ENCODE data around the gene SLC12A8. TPM values are rescaled to one million over a fixed set of nuclear protein-coding genes. Genes with fewer than 3 reads are reported as not detected.

SLC12A8 gene
- total RNA-seq, 1 donor from 2014 or later = 11.8 TPM

DNA sequence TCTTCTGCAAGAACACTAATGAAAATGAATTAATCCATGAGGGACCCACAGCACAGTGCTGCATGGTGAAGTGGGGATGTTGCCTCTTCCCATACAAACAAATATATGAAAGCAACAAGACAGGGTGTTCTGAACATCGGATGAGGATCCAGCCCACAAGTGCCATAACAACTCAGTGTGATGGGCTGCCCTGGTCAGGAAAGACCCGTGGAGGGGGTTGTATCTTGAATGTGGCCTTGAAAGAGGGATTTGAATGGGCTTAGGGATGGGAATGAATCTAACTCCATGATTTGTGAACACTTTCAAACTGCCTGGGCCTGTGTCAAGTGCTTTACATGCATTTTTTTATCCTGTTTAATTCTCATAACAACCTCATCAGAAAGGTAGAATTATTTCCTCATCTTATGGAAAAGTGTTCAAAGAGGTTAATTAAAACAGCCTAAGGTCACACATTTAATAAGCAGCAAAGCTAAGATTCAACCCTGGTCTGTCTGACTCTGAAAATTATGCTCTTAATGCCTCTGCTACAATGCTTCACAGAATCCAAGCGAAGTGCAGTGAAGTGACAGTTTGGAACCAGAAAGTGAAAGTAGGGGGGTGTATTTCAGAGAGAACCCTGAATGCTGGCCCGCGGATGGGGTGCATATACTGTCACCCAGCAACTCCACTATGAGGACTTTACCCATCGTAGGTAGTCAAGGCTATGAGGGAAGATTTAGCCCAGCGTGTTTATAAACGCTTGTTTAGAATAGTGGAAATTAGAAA lies 91.1 kb downstream of the SLC12A8 start:
- peaks cover 36% of the 10 kb centered on the region for H3K4me1 ChIP-seq
- intact Hi-C loops (cut with DNase I) = no loop called here
- TF ChIP-seq, protein P1, sequence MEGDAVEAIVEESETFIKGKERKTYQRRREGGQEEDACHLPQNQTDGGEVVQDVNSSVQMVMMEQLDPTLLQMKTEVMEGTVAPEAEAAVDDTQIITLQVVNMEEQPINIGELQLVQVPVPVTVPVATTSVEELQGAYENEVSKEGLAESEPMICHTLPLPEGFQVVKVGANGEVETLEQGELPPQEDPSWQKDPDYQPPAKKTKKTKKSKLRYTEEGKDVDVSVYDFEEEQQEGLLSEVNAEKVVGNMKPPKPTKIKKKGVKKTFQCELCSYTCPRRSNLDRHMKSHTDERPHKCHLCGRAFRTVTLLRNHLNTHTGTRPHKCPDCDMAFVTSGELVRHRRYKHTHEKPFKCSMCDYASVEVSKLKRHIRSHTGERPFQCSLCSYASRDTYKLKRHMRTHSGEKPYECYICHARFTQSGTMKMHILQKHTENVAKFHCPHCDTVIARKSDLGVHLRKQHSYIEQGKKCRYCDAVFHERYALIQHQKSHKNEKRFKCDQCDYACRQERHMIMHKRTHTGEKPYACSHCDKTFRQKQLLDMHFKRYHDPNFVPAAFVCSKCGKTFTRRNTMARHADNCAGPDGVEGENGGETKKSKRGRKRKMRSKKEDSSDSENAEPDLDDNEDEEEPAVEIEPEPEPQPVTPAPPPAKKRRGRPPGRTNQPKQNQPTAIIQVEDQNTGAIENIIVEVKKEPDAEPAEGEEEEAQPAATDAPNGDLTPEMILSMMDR (IDR thresholded peaks at IDR 0.05) = no peak
- H3K4me3 ChIP-seq = no peak overlapping the region
- no peaks in the 10 kb centered on the region for H3K9me3 ChIP-seq
- no peaks in the 10 kb centered on the region for H3K36me3 ChIP-seq
- no peaks in the 10 kb centered on the region for H3K27me3 ChIP-seq
- H3K27ac ChIP-seq = no peak overlapping the region
- no peak for DNase-seq
- ATAC-seq = no peak

DNA sequence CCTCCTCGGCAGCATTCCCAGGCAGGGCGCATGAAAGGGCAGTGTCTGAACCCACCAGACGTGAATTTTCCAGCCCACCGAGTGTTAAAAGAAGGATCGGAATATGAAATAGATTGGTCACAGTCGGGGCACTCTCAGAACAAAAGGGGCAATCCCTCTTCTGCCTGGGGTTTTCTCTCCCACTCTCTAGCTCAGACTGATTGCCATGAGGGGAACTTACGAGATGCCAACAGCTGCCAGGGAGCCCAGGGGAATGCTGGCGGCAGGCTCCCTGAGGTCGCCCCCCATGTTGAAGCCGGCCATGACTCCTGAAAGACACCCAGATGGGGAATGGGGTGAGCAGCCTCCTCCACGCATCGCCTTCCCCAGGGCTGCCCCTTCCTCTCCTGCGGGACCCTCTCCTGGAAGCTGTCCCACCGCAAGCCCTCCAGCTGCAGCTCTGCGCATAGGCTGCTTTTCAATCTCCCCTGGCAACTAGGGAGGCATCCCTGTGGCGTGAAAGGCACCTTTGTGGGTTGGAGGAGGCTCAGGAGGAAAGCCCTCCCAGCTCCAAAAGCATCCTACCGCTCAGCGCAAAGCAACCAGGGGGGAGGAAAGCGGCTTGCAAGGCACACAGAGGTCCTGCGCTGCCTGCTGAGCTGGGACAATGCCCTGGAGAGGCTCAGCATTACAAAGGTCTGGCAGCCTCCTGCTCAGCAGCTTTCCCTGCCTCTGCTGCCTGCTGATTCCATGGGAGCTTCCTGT lies 92.0 kb downstream of the SLC12A8 start:
- intact Hi-C loops (cut with DNase I) = no loop called here
- Histone ChIP-seq H3K27ac (no peak overlapping the region), H3K4me3 (no peak overlapping the region), H3K27me3 (no peaks in the 10 kb centered on the region), H3K9me3 (no peaks in the 10 kb centered on the region), H3K36me3 (no peaks in the 10 kb centered on the region), H3K4me1 (peaks cover 45% of the 10 kb centered on the region)
- TF ChIP-seq, protein P1 (IDR thresholded peaks at IDR 0.05) = no peak
- ATAC-seq (no peak), DNase-seq (no peak)

- Histone ChIP-seq H3K36me3 (no peaks in the 10 kb centered on the region), H3K4me3 (no peak overlapping the region), H3K9me3 (no peaks in the 10 kb centered on the region), H3K27me3 (no peaks in the 10 kb centered on the region), H3K27ac (peak overlapping the region; percentile 43), H3K4me1 (peaks cover 50% of the 10 kb centered on the region)
- DNase-seq = no peak
- TF ChIP-seq, protein P1 (IDR thresholded peaks at IDR 0.05) = no peak
- intact Hi-C loops (cut with DNase I) = no loop called here
- ATAC-seq = peak; percentile 27
These were observed 92.7 kb downstream of the SLC12A8 start for GRCh38 chr3:125119752-125120378.

DNA sequence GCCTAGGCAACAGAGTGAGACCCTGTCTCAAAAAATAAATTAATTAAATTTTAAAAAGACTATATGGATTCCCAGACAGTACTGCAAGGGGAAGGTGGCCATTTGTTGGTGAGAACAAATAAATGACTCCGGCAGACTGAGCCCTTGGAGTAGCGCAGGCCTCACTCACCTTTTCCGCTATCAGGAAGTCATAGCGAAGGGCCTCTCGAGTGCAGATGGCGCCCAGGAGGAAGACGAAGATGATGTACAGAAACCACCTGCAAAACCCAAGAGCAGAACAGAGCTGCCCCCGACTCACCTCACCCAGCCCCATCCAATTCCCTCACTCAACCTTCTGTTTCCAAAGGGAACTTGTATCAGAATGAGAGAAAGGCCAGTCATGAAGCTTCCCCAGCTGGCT lies 93.9 kb downstream of the SLC12A8 start:
- H3K36me3 ChIP-seq = no peaks in the 10 kb centered on the region
- intact Hi-C loops (cut with DNase I) = no loop called here
- no peak overlapping the region for H3K4me3 ChIP-seq
- no peak for DNase-seq
- H3K27me3 ChIP-seq = no peaks in the 10 kb centered on the region
- TF ChIP-seq, protein P1 (IDR thresholded peaks at IDR 0.05) = no peak
- no peak for ATAC-seq
- H3K4me1 ChIP-seq = peaks cover 50% of the 10 kb centered on the region
- no peak overlapping the region for H3K27ac ChIP-seq
- H3K9me3 ChIP-seq = no peaks in the 10 kb centered on the region

DNA sequence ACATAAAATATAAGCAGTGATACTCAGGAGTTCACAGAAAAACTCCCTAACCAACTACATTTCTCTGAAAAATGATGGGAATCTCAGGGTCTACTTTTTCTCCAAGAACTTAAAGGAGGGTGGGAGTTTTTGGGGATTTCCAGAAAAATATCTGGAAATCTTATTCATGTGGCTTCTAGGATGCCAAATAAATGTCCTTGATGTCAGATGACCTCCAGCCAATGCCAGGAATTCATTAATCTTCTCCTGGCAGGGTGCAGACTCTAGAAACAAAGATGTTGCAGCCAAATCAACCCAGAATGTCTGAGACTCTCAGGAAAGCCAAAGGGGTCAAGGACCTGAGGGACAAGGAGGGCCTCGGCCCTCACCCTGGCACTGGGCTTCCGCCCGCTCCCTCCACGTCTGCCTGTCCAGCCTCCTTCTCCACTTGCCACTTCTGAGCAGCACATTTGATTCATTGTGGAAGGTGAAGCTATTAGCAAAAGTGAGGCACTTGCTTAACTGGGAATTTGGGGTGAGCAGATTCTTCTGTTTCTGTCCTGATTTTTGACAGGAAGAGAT lies 94.8 kb downstream of the SLC12A8 start:
- Histone ChIP-seq H3K4me1 (peaks cover 50% of the 10 kb centered on the region), H3K4me3 (no peak overlapping the region), H3K36me3 (no peaks in the 10 kb centered on the region), H3K27me3 (no peaks in the 10 kb centered on the region), H3K27ac (no peak overlapping the region), H3K9me3 (no peaks in the 10 kb centered on the region)
- intact Hi-C loops (cut with DNase I) = no loop called here
- TF ChIP-seq, protein P1 (IDR thresholded peaks at IDR 0.05) = no peak
- DNase-seq (no peak), ATAC-seq (no peak)

All from upper lobe of right lung (tissue), 1 donor.